Upper lobe of right lung (tissue), 1 donor: ENCODE results near the gene KRT75. TPM values are rescaled to one million over a fixed set of nuclear protein-coding genes. Genes with fewer than 3 reads are reported as not detected.
A peak's percentile ranks its signal among the peaks of the same experiment; 100 is the strongest.

Experiments
- ATAC-seq: fragments of 200-7000 bp; cut with Tn5 transposase; one replicate; pipeline ENCODE4 v1.9.1; 2020; ENCODE audit warnings: mild to moderate bottlenecking, moderate library complexity
- DNase-seq: peaks from one replicate; pipeline ENCODE4 v3.0.0-alpha.2; 2020
- H3K27ac ChIP-seq: fragments of 200-600 bp; one replicate; pipeline ENCODE4 v1.8.0; 2022
- H3K27me3 ChIP-seq: fragments of 200-600 bp; one replicate; pipeline ENCODE4 v1.8.0; 2022; ENCODE audit warnings: mild to moderate bottlenecking
- H3K36me3 ChIP-seq: fragments of 200-600 bp; one replicate; pipeline ENCODE4 v1.8.0; 2022
- H3K4me1 ChIP-seq: fragments of 200-600 bp; one replicate; pipeline ENCODE4 v1.8.0; 2022
- H3K4me3 ChIP-seq: fragments of 200-600 bp; one replicate; pipeline ENCODE4 v1.8.0; 2022; ENCODE audit warnings: mild to moderate bottlenecking
- H3K9me3 ChIP-seq: fragments of 200-600 bp; one replicate; pipeline ENCODE4 v1.8.0; 2022
- CTCF ChIP-seq: fragments of 200-600 bp; IDR thresholded peaks from one replicate; pipeline ENCODE4 v1.8.0; 2022; ENCODE audit warnings: antibody characterized with exemption
- intact Hi-C: fragments of 100-400 bp; cut with DNase I; formaldehyde crosslinking; loops from one replicate; pipeline ENCODE4 v1.11.0; 2022
- total RNA-seq: library from RNA; stranded (reverse); fragmentation: NEBNext Ultra II Directional; extraction: Animal tissue kit (Norgen Biotek cat#: 25700); gene quantifications from one replicate; pipeline ENCODE4 v1.2.1, GENCODE V29; 2021
- donor health status: DM: no; HTN: yes; CAD: no; lungs with severe emphysema.

Gene KRT75
- total RNA-seq, 1 donor from 2014 or later: not detected

- intact Hi-C loops: no loop called here
- ATAC-seq (no peak), DNase-seq (no peak)
- H3K27ac ChIP-seq: no peak overlapping the region
- TF ChIP-seq CTCF: no peak
- no peak overlapping the region for H3K4me3 ChIP-seq
- H3K4me1 ChIP-seq: no peaks in the 10 kb centered on the region
- H3K27me3 ChIP-seq: peaks cover 11% of the 10 kb centered on the region
- no peaks in the 10 kb centered on the region for H3K9me3 ChIP-seq
- no peaks in the 10 kb centered on the region for H3K36me3 ChIP-seq
These were observed 33.3 kb downstream of the KRT75 start for GRCh38 chr12:52400906-52401305.

GRCh38 chr12:52399756-52400155 is 34.4 kb downstream of the KRT75 start:
- Histone ChIP-seq H3K4me1 (no peaks in the 10 kb centered on the region), H3K36me3 (no peaks in the 10 kb centered on the region), H3K27ac (no peak overlapping the region), H3K4me3 (no peak overlapping the region), H3K9me3 (no peaks in the 10 kb centered on the region), H3K27me3 (peaks cover 15% of the 10 kb centered on the region)
- ATAC-seq (no peak), DNase-seq (peak; percentile 45)
- intact Hi-C loops: no loop called here
- TF ChIP-seq CTCF: no peak

- H3K36me3 ChIP-seq: no peaks in the 10 kb centered on the region
- no peak for ATAC-seq
- no peaks in the 10 kb centered on the region for H3K9me3 ChIP-seq
- no peak for TF ChIP-seq CTCF
- DNase-seq: no peak
- no peaks in the 10 kb centered on the region for H3K4me1 ChIP-seq
- no peak overlapping the region for H3K27ac ChIP-seq
- H3K4me3 ChIP-seq: no peak overlapping the region
- intact Hi-C loops: no loop called here
- peaks cover 21% of the 10 kb centered on the region for H3K27me3 ChIP-seq
These were observed 36.0 kb downstream of the KRT75 start for GRCh38 chr12:52398176-52398575.

GRCh38 chr12:52396656-52397055 is 37.5 kb downstream of the KRT75 start:
- Histone ChIP-seq H3K9me3 (no peaks in the 10 kb centered on the region), H3K27ac (no peak overlapping the region), H3K27me3 (peaks cover 21% of the 10 kb centered on the region), H3K4me3 (no peak overlapping the region), H3K36me3 (no peaks in the 10 kb centered on the region), H3K4me1 (no peaks in the 10 kb centered on the region)
- ATAC-seq: no peak
- DNase-seq: peak; percentile 30
- TF ChIP-seq CTCF: no peak
- intact Hi-C loops: no loop called here

- no peak overlapping the region for H3K4me3 ChIP-seq
- H3K27me3 ChIP-seq: peaks cover 21% of the 10 kb centered on the region
- peak; percentile 18 for TF ChIP-seq CTCF
- no peaks in the 10 kb centered on the region for H3K36me3 ChIP-seq
- DNase-seq: peak; percentile 59
- intact Hi-C loops: no loop called here
- no peak for ATAC-seq
- H3K4me1 ChIP-seq: no peaks in the 10 kb centered on the region
- no peaks in the 10 kb centered on the region for H3K9me3 ChIP-seq
- no peak overlapping the region for H3K27ac ChIP-seq
These were observed 38.3 kb downstream of the KRT75 start for GRCh38 chr12:52395761-52396434.
